ENCODE data around the gene CLASP2.

The CLASP2 gene

GRCh38 chr3:33636125-33636850 lies 81.8 kb downstream of the CLASP2 start:
- DNase-seq (ENCODE audit: low read depth in 3 of 3), result no peak

GRCh38 chr3:33634262-33634661 lies 83.8 kb downstream of the CLASP2 start:
- no peak for DNase-seq (ENCODE audit: low read depth in 3 of 3)

- no peak for DNase-seq (ENCODE audit: low read depth in 3 of 3)
Observed at GRCh38 chr3:33629219-33629618, 88.8 kb downstream of the CLASP2 start.

GRCh38 chr3:33624756-33625155 lies 93.3 kb downstream of the CLASP2 start:
- no peak for DNase-seq (ENCODE audit: low read depth in 3 of 3)

GRCh38 chr3:33613041-33613440 lies 105.0 kb downstream of the CLASP2 start:
- no peak for DNase-seq (ENCODE audit: low read depth in 3 of 3)

- no peak for DNase-seq (ENCODE audit: low read depth in 3 of 3)
Observed at GRCh38 chr3:33612607-33613006, 105.4 kb downstream of the CLASP2 start.

GRCh38 chr3:33602829-33603228 lies 115.2 kb downstream of the CLASP2 start:
- DNase-seq (ENCODE audit: low read depth in 3 of 3), result no peak

GRCh38 chr3:33597257-33597689 lies 120.8 kb downstream of the CLASP2 start:
- DNase-seq (ENCODE audit: low read depth in 3 of 3), result no peak

GRCh38 chr3:33592999-33593398 lies 125.1 kb downstream of the CLASP2 start:
- DNase-seq (ENCODE audit: low read depth in 3 of 3), result no peak

- DNase-seq (ENCODE audit: low read depth in 3 of 3), result no peak
Observed at GRCh38 chr3:33590541-33590940, 127.5 kb downstream of the CLASP2 start.

GRCh38 chr3:33586402-33586801 lies 131.7 kb downstream of the CLASP2 start:
- no peak for DNase-seq (ENCODE audit: low read depth in 3 of 3)

- no peak for DNase-seq (ENCODE audit: low read depth in 3 of 3)
Observed at GRCh38 chr3:33582234-33582633, 135.8 kb downstream of the CLASP2 start.

GRCh38 chr3:33581666-33582065 lies 136.4 kb downstream of the CLASP2 start:
- no peak for DNase-seq (ENCODE audit: low read depth in 3 of 3)

GRCh38 chr3:33579840-33580239 lies 138.2 kb downstream of the CLASP2 start:
- no peak for DNase-seq (ENCODE audit: low read depth in 3 of 3)

GRCh38 chr3:33579178-33579510 lies 138.9 kb downstream of the CLASP2 start:
- DNase-seq (ENCODE audit: low read depth in 3 of 3), result no peak

GRCh38 chr3:33578325-33579177 lies 139.5 kb downstream of the CLASP2 start:
- no peak for DNase-seq (ENCODE audit: low read depth in 3 of 3)

- no peak for DNase-seq (ENCODE audit: low read depth in 3 of 3)
Observed at GRCh38 chr3:33577588-33577987, 140.5 kb downstream of the CLASP2 start.

GRCh38 chr3:33577173-33577572 lies 140.9 kb downstream of the CLASP2 start:
- no peak for DNase-seq (ENCODE audit: low read depth in 3 of 3)

GRCh38 chr3:33575311-33575710 lies 142.7 kb downstream of the CLASP2 start:
- DNase-seq (ENCODE audit: low read depth in 3 of 3), result no peak

- no peak for DNase-seq (ENCODE audit: low read depth in 3 of 3)
Observed at GRCh38 chr3:33557829-33558228, 160.2 kb downstream of the CLASP2 start.

- no peak for DNase-seq (ENCODE audit: low read depth in 3 of 3)
Observed at GRCh38 chr3:33557279-33557678, 160.8 kb downstream of the CLASP2 start.

- no peak for DNase-seq (ENCODE audit: low read depth in 3 of 3)
Observed at GRCh38 chr3:33547101-33547500, 171.0 kb downstream of the CLASP2 start.

GRCh38 chr3:33544126-33544525 lies 173.9 kb downstream of the CLASP2 start:
- DNase-seq (ENCODE audit: low read depth in 3 of 3), result no peak
